ENCODE results near the gene BMP7.

- TF ChIP-seq CTCF (IDR thresholded peaks at IDR 0.05) (no peak), POLR2AphosphoS5 (IDR thresholded peaks at IDR 0.05) (no peak)
These were observed 105.5 kb downstream of the BMP7 start for GRCh38 chr20:57160985-57161384.
